Measurements from ENCODE around the gene CEP112. TPM values are rescaled to one million over a fixed set of nuclear protein-coding genes. Genes with fewer than 3 reads are reported as not detected.

CEP112 gene
- total RNA-seq, 2 experiments from 2014 or later = 1.2 to 1.5 TPM

Other genes starting within 250 kb of the CEP112 start
- not detected for gene APOH, start 37.3 kb upstream of the CEP112 start, total RNA-seq
- gene PRKCA, start 110.5 kb upstream of the CEP112 start, total RNA-seq = 10 to 100 TPM; 84.4 to 87.9 TPM

Data from activated CD8-positive, alpha-beta T cell treated with anti-CD3 and anti-CD28 coated beads for 36 hours (primary cell).